ENCODE data around the gene RNF223. TPM values are rescaled to one million over a fixed set of nuclear protein-coding genes. Genes with fewer than 3 reads are reported as not detected.

The RNF223 gene
- total RNA-seq, 1 experiment from 2014 or later = not detected

- Mint-ChIP-seq H3K36me3 (ENCODE audit: insufficient read depth in 1 of 3, low read depth in 3 of 3) (no peaks in the 10 kb centered on the region), H3K4me3 (no peak overlapping the region; a peak in 1 of 5 replicates), H3K9me3 (no peaks in the 10 kb centered on the region), H3K4me1 (peaks cover 10 to 19% of the 10 kb centered on the region in 2 experiments), H3K27me3 (ENCODE audit: low read depth) (peaks cover 46% of the 10 kb centered on the region), H3K27ac (no peak overlapping the region)
- Histone ChIP-seq H3K14ac (ENCODE audit: insufficient read depth, low read length) (no peak overlapping the region), H3K4me2 (ENCODE audit: insufficient read depth, insufficient read length, low read length) (no peak overlapping the region), H4K20me1 (ENCODE audit: control insufficient read depth, insufficient read depth, insufficient read length) (no peaks in the 10 kb centered on the region), H4K5ac (ENCODE audit: insufficient read length, low read depth, low read length) (no peak overlapping the region), H3K9me3 (ENCODE audit: control insufficient read depth, low read depth, low read length) (no peaks in the 10 kb centered on the region), H2BK20ac (ENCODE audit: low read depth, low read length, poor library complexity, severe bottlenecking) (no peak overlapping the region), H3K4me1 (ENCODE audit: insufficient read depth, low read length) (no peaks in the 10 kb centered on the region), H3T11ph (ENCODE audit: low read length) (no peak overlapping the region), H3K9ac (ENCODE audit: extremely low read depth, insufficient read length, low read length) (no peak overlapping the region), H3K18ac (ENCODE audit: insufficient read length, low read depth, low read length) (no peak overlapping the region), H4K8ac (replicated peaks; ENCODE audit: insufficient read length, low read depth, low read length) (no peak overlapping the region), H2BK5ac (ENCODE audit: insufficient read length, low read length) (no peak overlapping the region), H3K23me2 (ENCODE audit: insufficient read length, low read depth, low read length, poor library complexity, severe bottlenecking) (peaks cover 3% of the 10 kb centered on the region), H2BK12ac (ENCODE audit: insufficient read length, low read depth, low read length) (no peak overlapping the region), H2AFZ (ENCODE audit: low read length) (no peak overlapping the region), H4K91ac (ENCODE audit: insufficient read length, low read depth, low read length) (no peak overlapping the region), H3K27ac (ENCODE audit: insufficient read length, low read depth, low read length) (no peak overlapping the region), H2AK5ac (ENCODE audit: insufficient read length, low read length) (no peak overlapping the region), H3K4ac (ENCODE audit: low read depth, low read length) (no peak overlapping the region), H2BK120ac (ENCODE audit: low read depth, low read length, poor library complexity, severe bottlenecking) (no peak overlapping the region), H3K23ac (ENCODE audit: insufficient read length, low read depth, low read length) (no peak overlapping the region), H3K56ac (ENCODE audit: insufficient read length, low read depth, low read length) (no peak overlapping the region), H3K79me2 (ENCODE audit: insufficient read depth, low read length) (no peaks in the 10 kb centered on the region), H3K27me3 (ENCODE audit: insufficient read depth, low read length) (no peaks in the 10 kb centered on the region; the same call in 1 of the 2 replicates), H3K79me1 (ENCODE audit: insufficient read depth, low read depth, low read length, poor library complexity, severe bottlenecking) (no peaks in the 10 kb centered on the region), H2BK15ac (ENCODE audit: low read depth, low read length) (no peak overlapping the region)
- no peak for DNase-seq
- TF ChIP-seq CTCF (conservative IDR thresholded peaks at IDR 0.05) = no peak
- WGBS (ENCODE audit: extremely low coverage, insufficient read length, low lambda C conversion rate) = no CpG with 5 or more reads among the region's 54 CpGs
Observed at GRCh38 chr1:1067284-1067859, 6.7 kb downstream of the RNF223 start.
